Esophagus mucosa (tissue), 1 donor: Measurements from ENCODE around the gene UGT1A10. TPM values are rescaled to one million over a fixed set of nuclear protein-coding genes. Genes with fewer than 3 reads are reported as not detected.

Experiments
- ATAC-seq: fragments of 200-7000 bp; cut with Tn5 transposase; one replicate; pipeline ENCODE4 v1.9.1; 2020
- total RNA-seq: library from RNA; stranded (reverse); gene quantifications from one replicate; pipeline ENCODE4 v1.2.4, GENCODE V29; 2023
- donor health status: DM: yes; HTN: yes; CAD: no.

The UGT1A10 gene
- total RNA-seq, 1 donor from 2014 or later: 6.9 TPM

DNA sequence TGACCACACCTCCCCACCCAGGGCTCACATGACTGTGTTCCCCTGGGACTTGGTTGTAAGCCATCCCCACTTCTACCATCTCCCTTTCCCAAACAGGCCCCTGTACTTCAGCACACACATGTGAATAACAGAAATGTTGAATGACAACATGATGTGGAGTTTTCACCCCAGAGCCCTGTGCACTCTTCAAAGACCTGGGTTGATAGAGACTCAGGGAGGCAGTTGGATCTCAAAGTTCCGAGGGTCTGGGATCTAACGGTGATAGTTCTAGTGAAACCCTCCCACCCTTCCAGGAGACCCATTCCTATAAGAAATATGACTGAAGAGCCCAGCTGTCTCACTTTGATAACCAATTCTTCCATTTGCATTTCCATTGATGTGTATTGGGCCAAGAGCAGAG, 141.8 kb downstream of the UGT1A10 start, which contains the start of gene MROH2A:
Gene MROH2A, plus strand, starts transcription at position 301 of the 400 bp plus-strand sequence. CDS start 1,029 bp downstream, outside the sequence.
- ATAC-seq: no peak

GRCh38 chr2:233779722-233780121, 143.5 kb downstream of the UGT1A10 start:
- ATAC-seq: no peak

GRCh38 chr2:233780771-233781170, 144.5 kb downstream of the UGT1A10 start:
- no peak for ATAC-seq

- no peak for ATAC-seq
These were observed 153.3 kb downstream of the UGT1A10 start for GRCh38 chr2:233789554-233789953.

DNA sequence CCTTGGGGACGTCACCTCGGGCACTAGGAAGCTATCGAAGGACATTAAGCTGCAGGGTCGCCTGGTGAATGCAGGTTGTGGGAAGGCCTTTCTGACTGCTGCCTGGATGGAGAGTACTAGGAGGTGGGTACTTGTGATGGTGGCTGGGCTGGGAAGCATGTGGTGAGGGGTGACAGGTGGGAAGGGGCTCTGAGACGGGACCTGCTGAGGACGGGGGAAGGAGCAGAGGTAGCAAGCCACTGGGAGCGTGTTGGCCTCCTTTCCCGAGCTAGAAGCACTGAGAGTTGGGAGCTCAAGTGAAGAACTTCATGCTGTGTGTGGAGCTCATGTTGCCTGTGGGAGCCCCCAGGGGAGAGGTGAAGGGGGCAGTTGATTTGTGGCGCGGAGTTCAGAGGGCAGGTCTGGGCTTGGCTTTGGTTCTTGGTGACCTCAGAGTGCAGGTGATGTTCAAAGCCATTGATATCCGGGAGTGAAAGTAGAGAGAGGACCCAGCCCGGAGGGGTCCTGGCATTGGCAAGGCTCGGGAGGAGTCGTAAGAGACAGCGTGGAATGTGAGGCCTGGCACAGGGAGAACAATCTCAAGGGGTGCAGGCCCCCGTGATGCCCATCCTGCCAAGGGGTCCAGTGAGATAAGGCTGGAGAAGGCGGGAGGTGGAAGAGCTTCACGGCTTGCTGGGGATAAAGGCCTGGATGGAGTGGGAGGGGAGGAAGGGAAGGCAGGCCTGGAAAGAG, 155.1 kb downstream of the UGT1A10 start:
- no peak for ATAC-seq

GRCh38 chr2:233791883-233792329, 155.7 kb downstream of the UGT1A10 start:
- no peak for ATAC-seq

DNA sequence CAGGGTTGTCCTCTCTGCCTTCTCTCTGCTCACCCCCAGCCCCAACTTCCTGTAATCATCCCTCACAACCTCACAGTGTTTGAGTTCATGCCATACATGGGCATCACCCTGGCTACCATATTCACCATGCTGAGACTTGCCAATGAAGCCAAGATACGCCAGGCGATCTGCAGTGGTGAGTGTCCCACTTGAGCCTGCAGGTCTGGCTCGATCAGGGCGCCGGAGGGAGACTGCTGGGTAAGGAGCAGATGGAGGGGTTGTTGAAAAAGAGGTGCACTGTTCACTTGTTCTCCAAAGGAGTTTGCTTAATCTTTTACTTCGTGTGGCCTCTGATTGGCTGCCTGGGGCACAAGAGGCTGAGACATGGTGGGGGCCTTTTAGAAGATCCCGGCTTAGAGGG, 156.5 kb downstream of the UGT1A10 start:
- no peak for ATAC-seq

DNA sequence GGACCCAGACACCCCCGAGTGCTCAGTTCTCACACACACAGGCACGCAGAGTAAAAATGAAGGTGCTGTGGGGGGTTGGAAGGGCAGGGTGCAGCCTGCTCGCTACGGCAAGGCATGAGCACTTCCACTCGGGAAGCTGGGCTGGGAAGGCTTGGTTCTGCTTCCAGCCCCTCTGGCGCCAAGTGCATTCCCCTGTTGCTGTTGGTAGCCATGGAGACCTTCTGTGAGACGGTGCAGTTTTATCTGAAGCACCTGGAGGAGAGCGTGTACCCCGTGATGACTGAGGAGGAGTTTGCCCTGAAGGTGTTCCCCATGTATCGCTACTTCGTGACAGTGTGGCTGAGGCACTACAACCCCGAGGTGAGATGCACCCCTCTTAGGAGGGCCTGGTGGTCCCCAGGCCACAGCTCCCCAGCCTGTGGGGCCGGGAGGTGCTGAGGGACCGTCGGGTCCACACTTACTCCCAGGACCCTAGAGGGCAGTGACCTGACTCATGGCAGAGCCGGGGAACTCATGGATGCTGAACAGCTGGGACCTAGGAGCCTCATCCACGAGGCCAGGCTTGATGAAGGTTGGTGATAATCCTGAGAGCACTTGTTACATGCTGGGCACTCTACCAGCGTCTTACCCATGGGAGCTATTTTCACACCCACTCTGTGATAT, 157.3 kb downstream of the UGT1A10 start:
- ATAC-seq: no peak

GRCh38 chr2:233794128-233794658, 157.9 kb downstream of the UGT1A10 start:
- no peak for ATAC-seq

GRCh38 chr2:233795735-233796171, 159.5 kb downstream of the UGT1A10 start:
- no peak for ATAC-seq

DNA sequence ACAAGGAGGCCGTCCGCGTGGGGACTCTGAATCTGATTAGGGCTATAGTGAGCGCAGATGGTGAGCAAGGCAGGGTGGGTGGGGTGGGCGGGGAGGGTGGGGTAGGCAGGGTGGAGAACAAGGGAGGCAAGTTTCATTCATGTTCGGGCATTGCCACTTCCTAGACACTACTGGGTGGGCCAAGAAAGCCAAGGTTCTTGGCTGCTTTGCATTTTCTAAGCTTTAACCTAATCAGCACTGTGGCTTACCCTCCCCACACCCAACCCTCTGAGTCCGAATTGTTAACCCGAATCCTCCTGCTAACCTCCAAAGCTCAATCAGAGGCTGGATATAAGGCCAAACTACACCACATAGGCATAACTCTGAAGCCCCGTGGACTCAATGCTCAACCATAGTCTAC, 160.0 kb downstream of the UGT1A10 start:
- ATAC-seq: no peak

- ATAC-seq: no peak
These were observed 162.3 kb downstream of the UGT1A10 start for GRCh38 chr2:233798335-233799086.

- ATAC-seq: no peak
These were observed 162.9 kb downstream of the UGT1A10 start for GRCh38 chr2:233799087-233799665.

- ATAC-seq: no peak
These were observed 163.5 kb downstream of the UGT1A10 start for GRCh38 chr2:233799716-233800115.

DNA sequence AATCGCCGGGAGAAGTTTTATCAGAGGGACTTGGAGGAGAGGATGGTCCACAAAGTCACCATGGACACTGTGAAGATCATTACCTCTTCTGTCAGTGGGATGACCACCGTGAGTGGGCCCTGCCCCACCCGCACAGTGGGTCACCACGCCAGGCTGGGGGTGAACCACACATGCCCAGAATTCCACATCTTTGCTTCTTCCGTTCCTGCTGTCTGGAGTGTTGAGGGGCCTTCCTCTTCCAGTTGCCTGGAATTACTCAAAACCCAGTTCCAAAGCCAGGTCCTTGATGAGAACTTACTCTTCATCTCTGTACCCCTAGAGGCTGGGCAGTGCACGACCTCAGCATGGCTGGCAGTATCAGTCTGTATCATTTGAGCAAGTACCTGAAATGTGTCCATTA, 164.0 kb downstream of the UGT1A10 start:
- no peak for ATAC-seq

DNA sequence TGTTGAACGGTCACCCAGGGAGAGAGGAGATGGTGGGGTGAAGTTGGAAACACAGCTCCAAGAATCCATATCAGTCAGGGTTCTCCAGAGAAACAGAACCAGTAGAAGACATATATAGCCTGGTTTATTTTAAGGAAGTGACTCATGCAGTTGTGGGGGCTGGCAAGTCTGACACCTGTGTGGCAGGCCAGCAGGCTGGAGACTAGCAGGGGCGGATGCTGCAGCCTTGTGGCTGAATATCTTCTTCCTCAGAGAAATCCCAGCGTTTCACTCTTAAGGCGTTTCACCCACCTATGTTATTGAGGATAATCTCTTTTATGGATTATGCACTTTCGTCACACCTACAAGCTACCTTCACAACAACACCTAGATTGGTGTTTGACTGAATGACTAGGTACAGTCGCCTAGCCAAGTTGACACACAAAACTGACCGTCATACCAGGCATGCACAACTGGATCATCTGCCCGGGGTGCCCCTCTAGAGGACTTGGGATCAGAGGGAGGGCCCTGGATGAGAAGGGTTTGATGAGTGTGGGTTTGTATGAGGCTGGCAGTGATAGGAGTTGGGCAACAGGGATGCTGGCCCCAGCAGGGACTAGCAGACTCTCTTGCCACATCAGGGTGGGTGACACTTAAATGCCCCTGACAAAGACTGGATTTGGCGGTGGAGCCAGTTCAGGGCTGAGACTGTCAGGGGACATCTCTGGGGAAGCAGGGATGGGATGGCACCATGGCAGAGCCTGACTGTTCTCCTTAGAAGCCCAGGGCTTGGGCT, 165.3 kb downstream of the UGT1A10 start:
- no peak for ATAC-seq

GRCh38 chr2:233802132-233802815, 166.0 kb downstream of the UGT1A10 start:
- no peak for ATAC-seq

- ATAC-seq: no peak
These were observed 167.2 kb downstream of the UGT1A10 start for GRCh38 chr2:233803292-233803911.

GRCh38 chr2:233803994-233804393, 167.7 kb downstream of the UGT1A10 start:
- ATAC-seq: no peak

DNA sequence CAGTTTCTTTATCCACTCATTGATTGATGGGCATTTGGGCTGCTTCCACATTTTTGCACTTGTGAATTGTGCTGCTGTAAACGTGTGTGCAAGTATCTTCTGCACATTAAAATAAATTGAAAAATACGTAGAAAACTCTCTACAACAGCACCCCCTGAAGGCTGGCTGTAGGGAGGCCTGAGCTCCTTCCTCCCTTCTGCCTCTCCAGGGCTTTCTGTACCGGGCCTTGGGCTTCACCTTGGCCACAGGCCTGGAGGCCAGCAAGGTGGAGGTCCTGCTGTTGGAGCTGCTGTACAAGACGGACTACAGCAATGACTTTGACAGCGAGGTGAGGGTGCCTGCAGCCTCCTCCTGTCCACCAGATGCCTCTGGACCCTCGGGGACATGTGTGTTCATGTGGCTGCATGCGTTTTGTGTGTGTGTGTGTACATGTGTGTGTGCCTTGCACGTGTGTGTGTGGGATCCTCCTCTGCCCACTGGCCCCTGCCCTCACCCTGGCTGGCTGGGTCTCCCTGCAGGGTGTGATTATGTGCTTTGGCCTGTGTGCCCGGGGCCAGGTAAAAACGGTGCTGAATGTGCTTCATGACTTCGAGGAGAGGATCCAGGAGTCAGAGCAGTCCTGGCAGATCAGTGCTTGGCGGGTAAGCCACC, 171.1 kb downstream of the UGT1A10 start:
- no peak for ATAC-seq
